H1 (cell line): Measurements from ENCODE around the gene CORO6.

Experiments
- EZH2 ChIP-seq: fragments of 200-600 bp; sonication (generic); IDR thresholded peaks from 2 replicates; pipeline ENCODE4 v1.7.1; 2012; ENCODE audit warnings: low read depth, mild to moderate bottlenecking, moderate library complexity, low read length, inconsistent platforms; ENCODE audit not compliant: severe bottlenecking
- MAFK ChIP-seq: IDR thresholded peaks from 2 replicates; pipeline ENCODE4 v1.6.1; 2012; ENCODE audit warnings: low read depth, mild to moderate bottlenecking, improper control_type of control experiment, low read length
- POLR2A ChIP-seq, 2 experiments: IDR thresholded peaks; 1 replicate in 1 of 2; 2 replicates in 1 of 2; pipeline ENCODE4 v1.6.1; 2011; ENCODE audit warnings: low read depth in 2 of 2, low read length in 2 of 2, mild to moderate bottlenecking in 2 of 2; ENCODE audit errors: control extremely low read depth in 1 of 2
- POLR2AphosphoS5 ChIP-seq: IDR thresholded peaks from 2 replicates; pipeline ENCODE4 v1.6.1; 2011; ENCODE audit warnings: low read depth, low read length
- SIX5 ChIP-seq: IDR thresholded peaks from 2 replicates; pipeline ENCODE4 v1.6.1; 2011; ENCODE audit warnings: mild to moderate bottlenecking, low read depth, low read length
- YY1 ChIP-seq: IDR thresholded peaks from 2 replicates; pipeline ENCODE4 v1.6.1; 2011; ENCODE audit warnings: low read depth, mild to moderate bottlenecking, low read length
- TF ChIP-seq, protein P1 (sequence below), 3 experiments: IDR thresholded peaks; 1 replicate in 2 of 3; 2 replicates in 1 of 3; pipeline versions ENCODE4 v1.5.1 to v1.6.1; 2011; ENCODE audit warnings: low read length in 3 of 3, mild to moderate bottlenecking in 3 of 3, inconsistent platforms in 2 of 3, low read depth in 1 of 3, moderate library complexity in 1 of 3; ENCODE audit not compliant: insufficient read depth in 1 of 3; ENCODE audit errors: control extremely low read depth in 1 of 3
- TF ChIP-seq, protein P2 (sequence below): IDR thresholded peaks from 2 replicates; pipeline ENCODE4 v1.6.1; 2012; ENCODE audit warnings: inconsistent platforms

DNA sequence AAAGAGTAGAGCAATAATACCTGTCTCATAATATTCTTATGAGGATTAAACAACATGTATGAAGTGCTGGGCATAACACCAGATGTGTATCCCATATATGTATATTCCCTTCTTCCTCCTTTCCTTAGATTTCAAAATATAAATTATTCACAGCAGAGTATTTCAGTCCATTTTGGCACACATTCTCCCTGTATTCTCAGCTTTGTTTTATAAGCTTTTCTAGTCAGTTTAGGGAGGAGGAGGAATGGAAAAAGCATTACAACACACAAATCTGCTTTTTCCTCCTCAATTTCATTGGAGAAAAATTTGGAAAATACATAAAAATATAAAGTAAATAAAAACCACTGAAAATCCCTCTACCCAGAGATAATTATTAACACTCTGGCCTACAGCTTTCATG is 46.6 kb upstream of the CORO6 start:
- no peak for TF ChIP-seq EZH2
- TF ChIP-seq POLR2A (IDR thresholded peaks at IDR 0.05; ENCODE audit: control extremely low read depth in 1 of 2, low read depth in 2 of 2, low read length in 2 of 2) = no peak
- no peak for TF ChIP-seq YY1
- TF ChIP-seq POLR2AphosphoS5 = no peak
- no peak for TF ChIP-seq MAFK
- TF ChIP-seq, protein P1, sequence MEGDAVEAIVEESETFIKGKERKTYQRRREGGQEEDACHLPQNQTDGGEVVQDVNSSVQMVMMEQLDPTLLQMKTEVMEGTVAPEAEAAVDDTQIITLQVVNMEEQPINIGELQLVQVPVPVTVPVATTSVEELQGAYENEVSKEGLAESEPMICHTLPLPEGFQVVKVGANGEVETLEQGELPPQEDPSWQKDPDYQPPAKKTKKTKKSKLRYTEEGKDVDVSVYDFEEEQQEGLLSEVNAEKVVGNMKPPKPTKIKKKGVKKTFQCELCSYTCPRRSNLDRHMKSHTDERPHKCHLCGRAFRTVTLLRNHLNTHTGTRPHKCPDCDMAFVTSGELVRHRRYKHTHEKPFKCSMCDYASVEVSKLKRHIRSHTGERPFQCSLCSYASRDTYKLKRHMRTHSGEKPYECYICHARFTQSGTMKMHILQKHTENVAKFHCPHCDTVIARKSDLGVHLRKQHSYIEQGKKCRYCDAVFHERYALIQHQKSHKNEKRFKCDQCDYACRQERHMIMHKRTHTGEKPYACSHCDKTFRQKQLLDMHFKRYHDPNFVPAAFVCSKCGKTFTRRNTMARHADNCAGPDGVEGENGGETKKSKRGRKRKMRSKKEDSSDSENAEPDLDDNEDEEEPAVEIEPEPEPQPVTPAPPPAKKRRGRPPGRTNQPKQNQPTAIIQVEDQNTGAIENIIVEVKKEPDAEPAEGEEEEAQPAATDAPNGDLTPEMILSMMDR (IDR thresholded peaks at IDR 0.05; ENCODE audit: control extremely low read depth in 1 of 3, insufficient read depth in 1 of 3, low read depth in 1 of 3, low read length in 3 of 3) = no peak
- TF ChIP-seq, protein P2, sequence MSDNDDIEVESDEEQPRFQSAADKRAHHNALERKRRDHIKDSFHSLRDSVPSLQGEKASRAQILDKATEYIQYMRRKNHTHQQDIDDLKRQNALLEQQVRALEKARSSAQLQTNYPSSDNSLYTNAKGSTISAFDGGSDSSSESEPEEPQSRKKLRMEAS = no peak
- TF ChIP-seq SIX5 = no peak
